Activated CD4-positive, alpha-beta memory T cell treated with anti-CD3 and anti-CD28 coated beads for 36 hours (primary cell): ENCODE data around the gene CHD9. TPM values are rescaled to one million over a fixed set of nuclear protein-coding genes. Genes with fewer than 3 reads are reported as not detected.

Source experiments
- CTCF ChIA-PET: fragments of 350-600 bp; sonication (Branson Sonifier 250); formaldehyde crosslinking; loops from one replicate; lab custom pipeline; 2021; ENCODE audit warnings: antibody characterized with exemption, inconsistent platforms; lab: Charles Lee
- POLR2A ChIA-PET: fragments of 350-600 bp; sonication (Branson Sonifier 250); formaldehyde crosslinking; loops from one replicate; lab custom pipeline; 2021; ENCODE audit warnings: antibody characterized with exemption; lab: Charles Lee
- DNase-seq: peaks from one replicate; pipeline ENCODE4 v3.0.0-alpha.2; 2020
- H3K27ac Mint-ChIP-seq: one replicate; pipeline ENCODE4 v1.8.0; 2021; ENCODE audit warnings: mixed read lengths
- H3K27me3 Mint-ChIP-seq: one replicate; pipeline ENCODE4 v1.8.0; 2021; ENCODE audit warnings: mixed read lengths
- H3K36me3 Mint-ChIP-seq: one replicate; pipeline ENCODE4 v1.8.0; 2021; ENCODE audit warnings: mixed read lengths
- H3K4me1 Mint-ChIP-seq: one replicate; pipeline ENCODE4 v1.8.0; 2021; ENCODE audit warnings: low read depth, mixed read lengths
- H3K4me3 Mint-ChIP-seq: one replicate; pipeline ENCODE4 v1.8.0; 2021; ENCODE audit warnings: mild to moderate bottlenecking, mixed read lengths
- H3K9me3 Mint-ChIP-seq: one replicate; pipeline ENCODE4 v1.8.0; 2021; ENCODE audit warnings: mixed read lengths
- intact Hi-C: fragments of 100-400 bp; cut with micrococcal nuclease; formaldehyde crosslinking; loops from one replicate; pipeline ENCODE4 v1.15.1; 2023
- total RNA-seq, 2 experiments: library from RNA; stranded (reverse); gene quantifications; one replicate each; pipeline ENCODE4 v1.2.3, GENCODE V29; 2021

Gene CHD9
- total RNA-seq, 2 experiments from 2014 or later, result 15.0 to 15.5 TPM

DNA sequence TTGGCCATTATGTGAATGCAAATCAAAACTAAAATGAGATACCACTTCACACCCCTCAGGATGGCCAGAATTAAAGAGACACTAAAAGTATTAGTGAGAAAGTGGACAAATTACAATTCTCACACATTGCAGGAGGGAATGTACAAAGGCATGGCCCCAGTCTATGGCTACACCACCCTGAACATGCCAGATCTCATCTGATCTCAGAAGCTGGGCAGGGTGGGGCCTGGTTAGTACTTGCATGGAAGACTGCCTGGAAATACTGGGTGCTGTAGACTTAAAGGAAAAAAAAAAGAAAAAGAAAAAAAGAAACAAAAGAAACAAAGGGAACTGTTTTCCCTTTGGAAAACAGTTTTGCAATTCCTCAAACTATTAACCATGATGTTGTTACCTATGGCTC, 282.5 kb downstream of the CHD9 start:
- H3K4me1 Mint-ChIP-seq, result peaks cover 8% of the 10 kb centered on the region
- CTCF ChIA-PET, result no interaction called here
- H3K36me3 Mint-ChIP-seq, result no peaks in the 10 kb centered on the region
- H3K9me3 Mint-ChIP-seq, result no peaks in the 10 kb centered on the region
- no peak overlapping the region for H3K4me3 Mint-ChIP-seq
- POLR2A ChIA-PET, result no interaction called here
- no peak overlapping the region for H3K27ac Mint-ChIP-seq
- no peaks in the 10 kb centered on the region for H3K27me3 Mint-ChIP-seq
- DNase-seq, result no peak
- intact Hi-C loops, result no loop called here

GRCh38 chr16:53341792-53342191, 287.0 kb downstream of the CHD9 start:
- no peak overlapping the region for H3K27ac Mint-ChIP-seq
- H3K4me3 Mint-ChIP-seq, result no peak overlapping the region
- H3K36me3 Mint-ChIP-seq, result no peaks in the 10 kb centered on the region
- DNase-seq, result peak; percentile 28
- CTCF ChIA-PET, result no interaction called here
- no peaks in the 10 kb centered on the region for H3K27me3 Mint-ChIP-seq
- POLR2A ChIA-PET, result no interaction called here
- intact Hi-C loops, result no loop called here
- H3K4me1 Mint-ChIP-seq, result peaks cover 5% of the 10 kb centered on the region
- H3K9me3 Mint-ChIP-seq, result peaks cover 3% of the 10 kb centered on the region

GRCh38 chr16:53355064-53355463, 300.3 kb downstream of the CHD9 start:
- CTCF ChIA-PET, result no interaction called here
- H3K36me3 Mint-ChIP-seq, result no peaks in the 10 kb centered on the region
- no peak for DNase-seq
- H3K4me1 Mint-ChIP-seq, result peaks cover 2% of the 10 kb centered on the region
- H3K4me3 Mint-ChIP-seq, result no peak overlapping the region
- H3K9me3 Mint-ChIP-seq, result peaks cover 4% of the 10 kb centered on the region
- intact Hi-C loops, result no loop called here
- POLR2A ChIA-PET, result no interaction called here
- H3K27ac Mint-ChIP-seq, result no peak overlapping the region
- H3K27me3 Mint-ChIP-seq, result peaks cover 4% of the 10 kb centered on the region

- CTCF ChIA-PET, result no interaction called here
- intact Hi-C loops, result no loop called here
- POLR2A ChIA-PET, result no interaction called here
- no peak for DNase-seq
- Mint-ChIP-seq H3K4me3 (no peak overlapping the region), H3K9me3 (no peaks in the 10 kb centered on the region), H3K4me1 (peaks cover 2% of the 10 kb centered on the region), H3K27me3 (peaks cover 4% of the 10 kb centered on the region), H3K27ac (no peak overlapping the region), H3K36me3 (no peaks in the 10 kb centered on the region)
Measured at GRCh38 chr16:53356478-53357207, 301.9 kb downstream of the CHD9 start.

- ChIA-PET POLR2A (no interaction called here), CTCF (no interaction called here)
- Mint-ChIP-seq H3K9me3 (no peaks in the 10 kb centered on the region), H3K36me3 (no peaks in the 10 kb centered on the region), H3K27ac (no peak overlapping the region), H3K4me3 (no peak overlapping the region), H3K4me1 (peaks cover 2% of the 10 kb centered on the region), H3K27me3 (peaks cover 4% of the 10 kb centered on the region)
- intact Hi-C loops, result no loop called here
- no peak for DNase-seq
Measured at GRCh38 chr16:53357208-53357586, 302.4 kb downstream of the CHD9 start.

DNA sequence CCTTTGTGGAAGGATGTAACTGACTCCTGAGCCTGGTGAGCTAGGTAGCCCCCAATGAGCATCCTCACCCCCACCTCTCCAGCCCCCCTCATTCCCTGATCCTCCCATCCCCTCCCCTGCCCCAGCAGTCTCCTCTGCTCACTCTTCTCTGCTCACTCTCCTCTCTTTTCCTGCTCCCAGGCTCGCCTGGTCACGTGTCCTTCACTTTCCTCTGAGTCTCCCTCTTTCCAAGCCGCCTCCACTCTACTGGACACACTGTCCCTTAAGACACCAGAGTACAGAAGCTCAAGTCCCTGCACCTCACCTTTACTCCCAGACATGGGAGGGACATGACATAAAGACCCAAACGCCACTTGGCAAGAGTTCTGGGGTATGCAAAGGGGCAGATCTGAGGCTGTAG, 303.2 kb downstream of the CHD9 start:
- POLR2A ChIA-PET, result no interaction called here
- no peak for DNase-seq
- Mint-ChIP-seq H3K9me3 (no peaks in the 10 kb centered on the region), H3K27me3 (peaks cover 4% of the 10 kb centered on the region), H3K36me3 (no peaks in the 10 kb centered on the region), H3K27ac (no peak overlapping the region), H3K4me3 (no peak overlapping the region), H3K4me1 (peaks cover 2% of the 10 kb centered on the region)
- CTCF ChIA-PET, result no interaction called here
- intact Hi-C loops, result no loop called here

DNA sequence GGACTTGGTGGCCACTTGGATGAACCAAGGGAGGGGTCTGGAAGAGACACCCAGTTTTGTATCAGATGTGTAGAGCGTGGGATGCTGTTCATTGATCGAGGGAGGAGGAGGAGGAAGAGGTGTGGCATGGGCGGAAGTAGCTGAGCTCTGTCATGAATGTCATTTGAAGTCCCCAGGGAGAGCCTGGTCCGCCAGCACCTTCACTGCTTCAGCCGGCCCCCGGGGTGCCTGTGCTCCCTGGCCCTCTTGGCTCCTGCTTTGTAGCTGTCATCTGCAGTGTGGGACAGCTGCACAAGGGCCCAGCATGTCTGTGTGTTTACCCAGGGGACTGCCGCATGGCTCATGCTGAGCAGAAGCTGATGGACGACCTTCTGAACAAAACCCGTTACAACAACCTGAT, 304.1 kb downstream of the CHD9 start:
- H3K4me1 Mint-ChIP-seq, result peaks cover 2% of the 10 kb centered on the region
- ChIA-PET CTCF (no interaction called here), POLR2A (no interaction called here)

DNA sequence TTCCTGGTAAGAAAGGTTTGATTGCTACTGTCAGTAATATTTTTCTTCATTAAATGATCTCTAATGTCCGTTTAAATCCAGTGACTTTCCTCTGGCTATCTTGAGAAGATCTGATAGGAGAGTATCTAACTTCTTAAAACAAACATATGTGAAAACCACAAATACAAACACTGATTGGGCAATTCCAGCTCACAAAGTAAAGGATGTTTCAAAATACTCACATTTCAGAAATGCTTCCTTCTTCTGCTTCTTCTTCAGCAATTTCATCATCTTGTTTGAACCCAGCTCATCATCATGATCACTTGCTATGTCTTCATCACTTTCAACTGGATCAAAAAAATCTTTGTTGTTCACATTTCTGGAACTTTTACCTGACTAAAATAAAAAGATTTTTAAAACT, 315.1 kb downstream of the CHD9 start:
- no peaks in the 10 kb centered on the region for H3K27me3 Mint-ChIP-seq
- POLR2A ChIA-PET, result no interaction called here
- intact Hi-C loops, result loop anchor here (5.0 kb wide), 1 partner anchor 132 kb away; the partner anchor contains the start of gene AKTIP
- no peaks in the 10 kb centered on the region for H3K36me3 Mint-ChIP-seq
- H3K9me3 Mint-ChIP-seq, result no peaks in the 10 kb centered on the region
- DNase-seq, result no peak
- H3K4me3 Mint-ChIP-seq, result no peak overlapping the region
- no peak overlapping the region for H3K27ac Mint-ChIP-seq
- CTCF ChIA-PET, result interaction anchor here (0.6 kb wide), 1 partner anchor 80 kb away, joined by 6 read pairs; no protein-coding TSS in a partner anchor
- peaks cover 13% of the 10 kb centered on the region for H3K4me1 Mint-ChIP-seq

More for the DNA sequence above, 304.1 kb downstream of the CHD9 start:
- DNase-seq, result no peak
- Mint-ChIP-seq H3K4me3 (no peak overlapping the region), H3K9me3 (no peaks in the 10 kb centered on the region), H3K36me3 (no peaks in the 10 kb centered on the region), H3K27ac (no peak overlapping the region), H3K27me3 (peaks cover 4% of the 10 kb centered on the region)
- intact Hi-C loops, result no loop called here

- no peak overlapping the region for H3K27ac Mint-ChIP-seq
- DNase-seq, result no peak
- peaks cover 13% of the 10 kb centered on the region for H3K4me1 Mint-ChIP-seq
- intact Hi-C loops, result loop anchor here (5.0 kb wide), 1 partner anchor 131 kb away; the partner anchor contains the start of gene AKTIP
- no peaks in the 10 kb centered on the region for H3K27me3 Mint-ChIP-seq
- H3K36me3 Mint-ChIP-seq, result no peaks in the 10 kb centered on the region
- H3K9me3 Mint-ChIP-seq, result no peaks in the 10 kb centered on the region
- ChIA-PET POLR2A (no interaction called here), CTCF (no interaction called here)
- no peak overlapping the region for H3K4me3 Mint-ChIP-seq
Measured at GRCh38 chr16:53370827-53371226, 316.0 kb downstream of the CHD9 start.

GRCh38 chr16:53372992-53373871, 318.4 kb downstream of the CHD9 start:
- peak overlapping the region; percentile 78 for H3K4me3 Mint-ChIP-seq
- DNase-seq, result peak; percentile 86
- no peak overlapping the region for H3K27ac Mint-ChIP-seq
- ChIA-PET CTCF (no interaction called here), POLR2A (no interaction called here)
- no peaks in the 10 kb centered on the region for H3K36me3 Mint-ChIP-seq
- no peaks in the 10 kb centered on the region for H3K9me3 Mint-ChIP-seq
- H3K4me1 Mint-ChIP-seq, result peaks cover 15% of the 10 kb centered on the region
- intact Hi-C loops, result loop anchor here (1.0 to 5.0 kb wide), 2 partner anchors 62 to 129 kb away; partner anchors contain the start of gene AKTIP
- no peaks in the 10 kb centered on the region for H3K27me3 Mint-ChIP-seq

DNA sequence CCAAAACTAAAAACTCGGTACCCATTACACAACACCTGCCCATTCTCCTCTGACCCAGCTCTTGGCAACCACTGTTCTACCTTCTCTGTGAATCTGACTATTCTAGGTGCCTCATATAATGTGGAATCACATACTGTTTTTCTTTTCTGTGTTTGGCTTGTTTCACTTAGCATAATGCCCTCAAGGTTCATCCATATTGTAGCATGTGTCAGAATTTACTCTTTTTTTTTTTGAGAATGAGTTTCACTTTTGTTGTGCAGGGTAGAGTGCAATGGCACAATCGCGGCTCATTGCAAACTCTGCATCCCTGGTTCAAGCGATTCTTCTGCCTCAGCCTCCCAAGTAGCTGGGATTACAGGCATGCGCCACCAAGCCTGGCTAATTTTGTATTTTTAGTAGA, 320.0 kb downstream of the CHD9 start:
- intact Hi-C loops, result loop anchor here (5.0 kb wide), 1 partner anchor 128 kb away; the partner anchor contains the start of gene AKTIP
- H3K9me3 Mint-ChIP-seq, result no peaks in the 10 kb centered on the region
- no peak overlapping the region for H3K27ac Mint-ChIP-seq
- no peaks in the 10 kb centered on the region for H3K27me3 Mint-ChIP-seq
- CTCF ChIA-PET, result no interaction called here
- H3K4me1 Mint-ChIP-seq, result peaks cover 18% of the 10 kb centered on the region
- POLR2A ChIA-PET, result interaction anchor here (0.6 kb wide), 1 partner anchor 42 kb away, joined by 3 read pairs; no protein-coding TSS in a partner anchor
- H3K4me3 Mint-ChIP-seq, result peak overlapping the region; percentile 30
- H3K36me3 Mint-ChIP-seq, result no peaks in the 10 kb centered on the region
- no peak for DNase-seq

DNA sequence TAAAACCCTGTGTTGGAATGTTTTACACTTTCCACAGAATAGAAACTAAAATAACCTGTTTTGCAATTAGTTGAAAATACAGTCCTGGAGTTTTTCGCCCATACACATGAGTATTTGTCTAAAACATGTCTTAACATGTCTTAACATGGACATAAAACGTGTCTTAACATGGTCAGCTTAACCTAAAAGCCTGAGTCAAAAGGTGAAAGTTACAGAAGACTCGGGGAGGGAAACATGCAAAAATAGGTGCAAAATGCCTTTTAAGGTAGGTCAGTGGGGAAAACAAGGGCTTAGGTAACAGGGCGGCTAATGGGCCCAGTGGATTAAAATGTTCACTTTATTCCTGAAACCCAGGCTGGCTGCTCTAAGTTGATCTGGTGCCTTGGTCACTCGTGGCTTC, 323.3 kb downstream of the CHD9 start:
- H3K4me3 Mint-ChIP-seq, result no peak overlapping the region
- intact Hi-C loops, result no loop called here
- H3K36me3 Mint-ChIP-seq, result peaks cover 2% of the 10 kb centered on the region
- ChIA-PET POLR2A (no interaction called here), CTCF (no interaction called here)
- no peaks in the 10 kb centered on the region for H3K9me3 Mint-ChIP-seq
- no peak overlapping the region for H3K27ac Mint-ChIP-seq
- peaks cover 18% of the 10 kb centered on the region for H3K4me1 Mint-ChIP-seq
- H3K27me3 Mint-ChIP-seq, result no peaks in the 10 kb centered on the region
- DNase-seq, result no peak
